Measurements from ENCODE around the gene DPEP3. TPM values are rescaled to one million over a fixed set of nuclear protein-coding genes. Genes with fewer than 3 reads are reported as not detected.

DPEP3 gene
- total RNA-seq, 1 donor from 2014 or later = 0.14 TPM

DNA sequence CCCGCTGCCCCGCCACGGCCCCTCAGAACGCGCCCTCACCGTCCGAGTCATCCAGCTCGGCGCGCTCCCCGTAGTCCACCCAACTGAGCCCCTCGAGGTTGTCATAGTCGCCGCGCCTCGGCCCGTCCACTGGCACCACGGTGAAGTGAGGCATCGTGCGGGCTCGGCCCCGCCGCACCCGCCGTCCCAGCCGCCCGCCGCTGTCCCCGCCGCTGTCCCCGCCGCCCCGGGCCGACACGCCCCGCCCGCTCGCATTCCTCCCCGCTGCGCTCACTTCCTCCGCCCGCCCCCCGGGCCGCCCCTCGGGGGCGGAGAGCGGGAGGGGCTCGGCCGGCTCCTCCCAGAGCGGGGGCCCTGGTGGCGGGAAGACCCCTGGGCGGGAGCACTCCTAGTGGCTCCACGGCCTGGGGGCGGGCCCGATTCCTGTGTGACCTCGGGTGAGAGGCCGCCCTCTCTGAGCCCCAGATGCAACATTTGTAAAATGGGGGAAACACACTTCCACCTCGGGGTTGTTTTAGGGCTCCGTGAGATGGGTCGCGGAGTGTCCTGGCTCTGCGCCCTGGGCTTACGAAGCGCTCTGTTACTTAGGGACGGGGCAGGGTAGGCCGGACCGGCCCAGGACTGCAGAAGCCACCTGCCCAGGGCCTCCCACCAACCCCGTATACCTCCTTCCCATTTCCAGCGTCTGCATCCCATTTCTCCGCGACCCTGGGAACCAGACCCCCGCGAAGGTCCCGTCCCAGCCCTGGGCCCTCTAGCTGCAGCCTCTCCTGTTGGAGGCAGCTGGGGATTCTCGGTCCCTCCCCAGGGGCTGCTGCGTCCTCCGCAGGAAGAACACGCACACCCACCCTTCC is 11.7 kb downstream of the DPEP3 start, which contains the start of gene SLC12A4:
Gene SLC12A4 (minus strand): TSS at position 238 of the 854 bp plus-strand sequence. CDS start 84 bp downstream, at position 154.
- intact Hi-C loops (cut with micrococcal nuclease) = loop anchor here (1.0 to 2.0 kb wide), 3 partner anchors 32 to 75 kb away; partner anchors contain the start of genes DDX28, DUS2, PSKH1 and PSMB10

DNA sequence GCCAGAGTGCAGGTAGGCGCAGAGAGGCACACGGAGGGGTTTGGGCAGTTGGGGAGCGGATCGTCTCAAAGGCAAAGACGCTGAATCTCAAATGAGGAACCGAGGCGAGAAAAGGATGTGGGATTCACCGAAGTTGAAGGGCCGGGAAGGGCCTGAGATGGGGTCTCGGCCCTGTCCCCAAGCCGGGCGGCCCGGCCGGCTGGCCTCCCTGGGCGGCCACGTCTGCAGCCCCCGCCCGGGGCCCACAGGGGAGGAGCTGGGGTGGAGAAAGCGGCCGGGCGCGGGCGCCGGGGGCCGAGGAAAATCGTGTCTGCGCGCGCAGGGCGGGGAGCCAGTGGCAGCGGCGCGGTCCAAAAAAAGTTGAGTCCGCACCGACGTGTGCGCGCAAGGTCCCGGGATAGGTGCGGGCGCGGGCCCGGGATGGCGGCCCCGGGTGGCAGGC is 12.3 kb downstream of the DPEP3 start:
- intact Hi-C loops (cut with micrococcal nuclease) = loop anchor here (1.0 to 2.0 kb wide), 3 partner anchors 32 to 75 kb away; partner anchors contain the start of genes DDX28, DUS2, PSKH1 and PSMB10

DNA sequence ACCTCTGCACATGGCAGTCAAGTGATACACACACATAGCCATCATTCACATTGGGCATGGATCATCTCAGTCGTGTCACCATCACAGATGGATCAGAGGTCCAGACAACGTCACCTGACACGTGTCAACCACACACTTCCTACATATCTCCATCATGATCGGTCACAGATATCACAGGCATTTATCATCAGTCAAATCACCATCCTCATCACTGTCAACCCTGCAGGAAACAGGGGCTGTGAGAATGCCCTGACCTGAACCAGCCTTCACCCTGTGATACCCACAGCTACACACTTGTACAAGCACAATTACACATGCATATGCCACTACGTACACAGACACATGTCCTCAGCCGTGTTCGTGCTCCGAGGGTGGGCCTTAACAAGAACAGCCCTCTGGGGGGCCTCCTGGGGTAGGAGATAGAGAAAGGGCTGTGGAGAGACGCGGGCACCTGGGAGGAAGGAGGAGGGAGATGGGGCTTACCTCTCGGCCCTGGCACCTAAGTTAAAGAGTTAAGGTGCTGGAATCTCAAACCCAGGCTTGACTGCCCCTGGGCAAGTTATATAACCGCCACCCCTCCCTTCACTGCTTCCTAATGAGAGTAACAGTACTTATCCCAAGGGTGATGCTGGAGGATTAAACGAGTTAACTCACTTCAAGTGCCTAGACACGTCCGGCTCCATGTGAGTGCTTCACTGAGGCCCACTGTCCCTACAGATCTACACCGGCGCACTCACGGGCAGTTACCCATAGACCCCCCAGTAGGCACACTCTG is 12.9 kb downstream of the DPEP3 start:
- intact Hi-C loops (cut with micrococcal nuclease) = no loop called here

DNA sequence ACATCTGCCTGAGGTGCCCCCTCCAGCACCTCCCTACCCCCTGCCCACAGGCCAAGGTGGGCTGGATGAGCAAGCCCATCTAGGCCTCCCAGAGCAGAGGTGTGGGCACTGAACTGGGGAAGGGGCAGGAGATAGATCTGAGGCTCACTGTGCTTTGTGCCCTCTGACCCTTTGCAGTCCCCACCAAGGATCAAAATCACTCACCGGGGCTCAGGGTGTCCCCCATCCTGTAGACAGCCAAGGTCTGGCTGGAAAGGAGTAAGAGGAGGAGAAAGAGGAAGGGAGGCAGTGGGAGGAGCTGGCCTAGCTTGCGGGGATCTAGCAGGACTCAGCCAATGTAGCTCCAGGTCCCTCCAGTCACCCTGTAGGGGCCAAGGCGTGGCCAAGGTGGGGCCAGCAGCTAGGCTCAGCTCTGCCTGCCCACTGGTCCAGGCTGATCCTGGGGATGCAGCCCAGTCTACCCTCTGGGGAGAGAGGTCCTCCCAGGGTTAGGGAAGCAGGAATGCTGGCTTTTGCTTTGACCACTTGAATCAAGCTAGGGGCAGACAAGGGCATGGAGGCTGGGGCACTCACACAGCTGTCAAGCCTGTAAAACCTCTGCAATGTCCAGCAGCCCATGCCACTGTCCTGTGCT is 13.6 kb downstream of the DPEP3 start:
- intact Hi-C loops (cut with micrococcal nuclease) = no loop called here

DNA sequence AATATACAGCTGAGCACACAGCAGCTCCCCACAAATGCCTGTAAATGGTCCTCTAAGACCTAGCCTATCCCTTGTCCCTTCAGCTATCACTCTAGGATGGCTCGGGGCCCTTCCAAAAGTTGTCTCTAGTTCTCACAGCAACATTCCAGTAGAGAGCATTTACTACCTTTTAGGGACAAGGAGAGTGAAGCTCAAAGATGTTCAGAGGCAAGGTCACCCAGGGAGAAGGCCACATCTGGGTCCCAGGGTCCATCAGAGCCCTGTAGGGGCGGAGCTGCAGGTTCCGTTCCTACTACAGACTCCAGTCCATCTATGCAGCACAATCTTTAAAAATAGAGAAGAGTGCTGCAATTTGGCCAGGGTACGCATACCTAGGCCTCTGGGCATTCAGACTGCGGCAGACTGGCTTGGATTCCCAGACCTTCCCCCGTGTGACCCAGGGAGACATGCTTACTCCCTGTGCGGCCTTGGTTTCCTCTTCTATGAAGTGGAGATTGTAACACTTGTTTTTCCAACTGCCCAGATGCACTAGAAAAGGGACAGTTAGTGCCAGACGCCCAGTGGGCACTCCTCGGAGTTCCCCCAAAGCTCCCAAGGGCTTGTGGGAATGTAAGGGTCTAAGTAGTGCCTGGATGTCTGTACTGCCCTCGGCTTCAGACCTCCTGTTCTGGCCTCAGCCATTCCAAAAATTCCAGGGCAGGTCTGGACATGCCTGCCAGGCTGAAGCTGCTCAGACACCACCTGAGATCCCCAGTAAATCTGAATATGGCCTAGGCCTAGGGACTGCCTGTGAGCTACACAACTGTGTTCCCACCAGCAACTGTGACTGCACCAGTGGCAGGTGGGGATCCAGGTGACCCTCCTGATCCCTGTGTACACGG is 14.4 kb downstream of the DPEP3 start:
- intact Hi-C loops (cut with micrococcal nuclease) = no loop called here

DNA sequence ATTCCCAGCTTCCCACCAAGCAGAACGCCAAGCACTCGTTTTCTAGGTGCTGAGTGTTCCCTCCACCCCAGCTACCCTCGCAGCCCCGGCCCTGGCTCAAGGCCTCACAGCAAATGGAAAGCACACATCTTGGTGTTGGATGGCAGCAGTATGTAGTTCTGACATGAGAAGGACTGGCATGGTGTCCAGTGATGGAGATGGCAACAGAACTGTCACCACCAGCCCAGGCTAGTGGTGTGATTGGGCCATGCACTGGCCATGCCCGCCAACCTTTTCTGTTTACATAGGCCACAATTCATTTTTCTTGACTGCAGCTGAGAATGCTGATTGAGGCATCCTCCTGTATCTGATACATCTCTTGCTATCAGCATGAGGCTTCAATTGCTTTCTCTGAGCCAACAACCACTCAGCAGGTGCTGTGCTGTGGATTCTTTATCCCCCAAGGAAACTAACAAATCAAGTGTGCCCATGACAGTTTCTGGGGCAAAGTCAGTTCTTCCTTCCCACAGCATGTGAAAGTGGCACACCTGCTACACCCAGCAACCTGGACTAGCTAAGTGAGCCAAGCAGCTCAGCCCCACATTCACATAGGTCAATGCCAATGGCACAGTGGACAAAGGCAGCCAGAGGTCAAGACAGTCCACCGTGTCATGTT is 15.7 kb downstream of the DPEP3 start:
- intact Hi-C loops (cut with micrococcal nuclease) = no loop called here

DNA sequence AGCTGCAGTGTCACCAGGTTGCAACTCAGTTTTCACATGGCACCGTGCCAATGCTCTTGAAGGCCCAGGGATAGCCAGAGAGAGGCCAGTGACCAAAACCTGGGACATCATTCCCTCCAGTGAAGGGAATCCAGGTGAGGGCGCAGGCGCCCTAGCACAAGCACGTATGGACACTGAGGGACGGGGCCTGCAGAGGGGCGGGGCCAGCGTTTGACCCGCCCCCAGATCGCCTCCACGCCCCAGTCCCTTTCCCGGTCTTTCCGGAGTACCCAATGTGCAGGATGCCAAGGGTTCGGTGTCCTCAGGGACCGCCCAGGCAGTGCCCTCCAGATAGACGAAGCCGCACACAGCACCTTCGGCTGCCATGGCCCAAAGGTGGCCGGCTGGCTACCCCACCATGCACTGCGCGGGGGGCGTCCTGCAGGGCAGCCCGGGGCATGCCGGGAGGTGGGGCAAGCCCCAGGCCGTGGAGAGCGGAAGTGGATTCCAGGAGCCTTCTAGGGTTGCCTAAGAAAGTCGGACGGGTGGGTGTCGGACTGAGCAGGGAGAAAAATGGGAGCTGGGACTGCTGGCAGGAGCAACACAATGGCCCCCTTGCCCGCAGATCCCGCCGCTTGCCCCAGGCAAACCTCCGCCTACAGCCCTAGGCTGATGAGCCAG is 16.5 kb downstream of the DPEP3 start:
- intact Hi-C loops (cut with micrococcal nuclease) = no loop called here

DNA sequence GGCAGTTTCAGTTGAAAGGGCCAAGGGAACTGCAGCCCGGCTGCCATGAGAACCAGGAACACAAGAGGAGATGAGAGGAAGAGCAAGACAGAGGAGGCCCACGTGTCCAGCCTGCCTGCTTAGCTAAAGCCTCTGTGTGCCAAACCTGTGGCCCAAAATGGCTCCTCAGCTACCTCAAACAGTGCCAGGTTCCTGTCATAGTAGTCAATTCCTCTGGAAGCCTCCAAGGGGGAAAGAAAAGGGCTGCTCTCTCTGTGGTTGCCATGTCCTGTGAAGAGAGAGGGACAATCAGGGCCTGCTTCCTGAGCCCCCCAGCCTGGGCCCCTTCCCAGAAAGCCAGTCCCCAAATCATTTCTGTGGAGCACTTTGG is 17.0 kb downstream of the DPEP3 start:
- intact Hi-C loops (cut with micrococcal nuclease) = no loop called here

DNA sequence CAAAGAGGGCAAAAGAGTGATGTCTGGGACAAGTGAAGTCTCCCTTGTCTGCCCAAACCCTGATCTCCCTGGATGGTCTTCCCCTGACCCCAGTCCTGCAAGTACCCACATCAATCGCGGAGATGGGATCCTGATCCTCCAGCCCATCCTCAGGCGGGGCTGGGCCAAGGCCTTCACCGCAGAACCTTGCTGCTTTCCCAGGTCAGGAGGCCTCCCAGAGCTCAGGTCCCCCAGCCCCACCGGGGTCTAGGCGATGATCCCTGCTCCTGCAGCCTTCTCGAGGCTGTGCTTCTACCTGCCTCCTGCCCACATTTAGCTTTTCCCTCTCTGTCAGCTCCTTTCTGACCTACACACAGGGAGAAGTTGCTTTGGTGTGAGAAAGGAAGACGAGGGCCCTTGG is 18.2 kb downstream of the DPEP3 start:
- intact Hi-C loops (cut with micrococcal nuclease) = no loop called here

DNA sequence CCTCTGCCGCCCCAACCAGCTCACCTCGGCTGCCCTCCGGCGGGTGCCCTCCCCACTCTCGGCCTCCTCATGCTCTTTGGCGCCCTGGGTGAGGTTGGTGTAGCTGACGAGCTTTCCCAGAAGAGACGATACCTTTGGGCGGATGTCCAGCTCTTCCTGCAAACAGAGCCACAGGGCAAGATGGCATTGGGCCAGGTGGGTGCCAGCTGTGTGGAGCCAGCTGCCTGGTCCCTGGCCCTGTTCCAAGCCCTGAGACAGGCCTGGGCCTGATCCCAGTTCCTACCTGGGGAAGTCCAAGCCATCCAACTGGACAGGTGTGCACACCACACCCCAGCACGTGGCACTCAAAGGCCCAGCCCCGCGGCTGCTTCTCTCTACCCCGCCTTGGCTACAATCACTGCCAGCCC is 18.7 kb downstream of the DPEP3 start:
- intact Hi-C loops (cut with micrococcal nuclease) = no loop called here

DNA sequence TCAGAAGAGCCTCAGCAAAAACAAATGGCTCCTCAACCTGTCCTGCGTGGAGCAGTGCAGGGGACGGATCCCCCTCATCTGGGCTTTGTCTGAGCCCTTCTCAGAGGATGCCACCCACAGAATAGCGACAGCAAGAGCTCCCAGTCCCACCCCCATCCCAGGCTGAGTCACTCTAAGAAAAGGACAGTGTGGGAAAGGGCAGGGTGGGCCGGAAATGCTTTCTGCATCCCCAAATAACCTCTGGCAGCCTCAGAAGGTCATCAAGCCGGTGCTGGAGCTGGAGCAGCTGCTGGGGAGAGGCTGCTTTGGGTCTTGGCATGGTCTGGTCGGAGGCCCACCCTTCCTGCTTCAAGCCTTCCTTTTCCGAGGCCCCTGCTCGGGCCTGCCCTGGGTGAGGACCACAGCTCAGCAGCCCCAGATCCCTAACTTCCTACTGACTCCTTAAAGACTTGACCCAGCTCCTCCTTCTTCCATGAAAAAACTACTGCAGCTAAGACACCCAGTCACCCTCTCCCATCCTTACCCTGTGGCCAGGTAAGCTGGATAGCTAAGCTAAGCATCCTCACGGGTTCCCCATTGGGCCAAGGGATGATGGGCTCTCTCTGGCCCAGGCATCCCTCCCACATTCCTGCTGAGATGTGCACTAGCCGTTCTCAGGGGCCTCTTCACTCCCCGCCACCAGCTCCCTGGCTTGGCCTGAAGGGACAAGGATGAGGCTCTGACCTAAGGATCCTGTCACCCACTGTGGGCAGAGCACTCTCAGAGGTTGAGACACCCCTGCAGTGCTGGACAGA is 20.6 kb downstream of the DPEP3 start:
- intact Hi-C loops (cut with micrococcal nuclease) = no loop called here

DNA sequence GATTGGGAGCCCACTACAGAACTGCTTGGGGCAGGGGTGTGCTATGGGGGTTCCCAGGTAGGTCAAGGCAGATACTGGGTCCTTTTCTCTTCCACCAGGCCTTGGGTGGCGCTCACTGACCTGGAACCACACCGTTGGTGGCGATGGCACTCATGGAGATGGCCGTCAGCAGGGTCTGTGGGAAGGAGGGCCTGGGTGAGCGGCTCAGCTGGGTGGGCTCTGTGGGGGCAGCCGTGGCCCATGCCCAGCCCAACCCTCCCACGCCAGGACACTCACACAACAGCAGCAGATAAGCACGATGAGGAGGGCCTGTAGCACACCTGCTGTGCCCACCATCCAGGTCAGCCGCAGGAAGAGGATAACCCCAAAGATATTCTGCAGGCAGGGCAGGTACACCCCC is 22.7 kb downstream of the DPEP3 start:
- intact Hi-C loops (cut with micrococcal nuclease) = no loop called here

DNA sequence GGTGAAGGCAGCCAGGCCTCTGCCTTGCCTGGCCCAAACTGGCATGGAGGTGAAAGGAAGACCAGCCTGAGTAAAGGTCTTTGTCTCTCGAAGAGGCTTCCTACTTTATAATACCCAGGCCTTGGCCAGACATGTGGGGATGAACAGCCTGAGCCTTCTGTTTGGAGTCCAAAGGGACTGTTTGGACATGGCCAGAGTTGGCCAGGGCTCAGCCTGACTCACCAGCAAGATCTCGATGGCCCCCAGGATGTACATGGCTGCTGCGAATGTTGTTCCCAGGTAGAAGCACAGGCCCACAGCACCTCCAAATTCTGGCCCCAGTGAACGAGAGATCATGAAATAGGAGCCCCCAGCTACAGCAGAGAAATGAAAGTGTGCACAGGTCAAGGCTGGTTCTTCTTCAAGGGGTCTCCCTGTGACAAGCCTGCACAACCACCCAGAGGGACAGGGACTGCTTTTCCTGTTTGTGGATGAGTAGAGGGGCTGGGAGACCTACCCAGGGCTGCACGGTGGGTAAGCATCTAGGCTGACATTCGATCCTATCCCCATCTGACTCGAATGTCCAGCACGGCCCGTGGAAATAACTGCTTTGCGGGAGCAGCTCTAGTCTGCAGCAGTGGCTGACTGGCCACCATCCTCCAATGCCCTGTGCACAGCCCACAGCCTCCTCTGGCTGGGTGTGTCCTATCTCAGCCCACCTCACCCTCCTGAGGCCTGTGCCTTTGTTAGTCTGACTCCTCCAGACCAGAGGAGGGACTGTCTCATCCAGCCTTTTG is 25.7 kb downstream of the DPEP3 start:
- intact Hi-C loops (cut with micrococcal nuclease) = no loop called here

DNA sequence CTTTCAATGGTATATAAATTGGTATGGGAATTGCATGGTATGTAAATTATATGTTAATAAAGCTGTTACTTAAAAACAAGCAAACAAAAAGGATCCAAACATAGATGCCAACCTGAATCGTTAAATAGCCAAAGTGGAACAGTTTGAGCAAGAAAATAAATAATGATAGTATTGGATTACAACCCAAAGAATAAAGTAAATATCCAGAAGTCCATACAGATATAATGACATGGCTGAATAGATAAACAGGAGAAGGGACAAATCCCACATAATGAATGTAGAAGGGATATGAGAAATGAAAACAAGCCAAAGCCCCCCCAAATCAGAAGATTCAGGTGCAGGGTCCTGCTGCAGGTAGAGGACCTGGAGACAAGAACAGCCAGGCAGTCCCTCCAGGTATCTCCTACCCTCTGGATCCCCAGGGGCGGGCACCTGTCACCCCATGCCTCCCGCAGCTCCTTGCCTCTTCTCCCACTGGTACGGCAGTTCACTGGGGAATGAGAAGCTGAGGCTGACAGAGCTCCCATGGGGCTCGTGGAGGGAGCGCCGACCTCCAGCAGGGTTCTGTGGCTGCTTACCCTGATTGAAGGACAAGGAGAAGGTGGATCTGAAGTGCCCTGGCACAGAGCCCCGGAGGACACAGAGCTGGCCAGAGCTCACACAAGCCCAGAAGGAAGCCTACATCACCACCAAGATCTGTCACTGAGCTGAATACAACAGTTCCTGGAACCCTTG is 26.5 kb downstream of the DPEP3 start:
- intact Hi-C loops (cut with micrococcal nuclease) = no loop called here

DNA sequence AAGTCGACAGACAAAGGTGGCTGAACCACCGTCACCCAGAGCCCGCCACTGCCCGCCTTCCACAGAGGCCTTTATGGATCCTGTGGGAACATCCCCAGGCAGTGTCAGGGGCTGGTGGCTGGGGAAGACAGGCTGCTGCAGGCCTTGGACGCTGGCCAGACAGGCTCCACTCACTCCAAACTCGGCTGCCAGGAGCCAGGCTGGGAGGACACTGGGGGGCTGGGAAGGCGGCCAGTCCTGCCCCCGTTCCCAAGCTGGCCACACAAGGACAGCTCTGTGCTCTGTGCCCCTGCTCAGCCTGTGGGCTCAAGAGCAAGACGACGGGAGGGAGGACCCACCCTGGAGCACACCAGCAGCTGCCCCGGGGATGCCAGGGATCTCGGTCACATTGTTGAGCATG is 28.8 kb downstream of the DPEP3 start:
- intact Hi-C loops (cut with micrococcal nuclease) = no loop called here

DNA sequence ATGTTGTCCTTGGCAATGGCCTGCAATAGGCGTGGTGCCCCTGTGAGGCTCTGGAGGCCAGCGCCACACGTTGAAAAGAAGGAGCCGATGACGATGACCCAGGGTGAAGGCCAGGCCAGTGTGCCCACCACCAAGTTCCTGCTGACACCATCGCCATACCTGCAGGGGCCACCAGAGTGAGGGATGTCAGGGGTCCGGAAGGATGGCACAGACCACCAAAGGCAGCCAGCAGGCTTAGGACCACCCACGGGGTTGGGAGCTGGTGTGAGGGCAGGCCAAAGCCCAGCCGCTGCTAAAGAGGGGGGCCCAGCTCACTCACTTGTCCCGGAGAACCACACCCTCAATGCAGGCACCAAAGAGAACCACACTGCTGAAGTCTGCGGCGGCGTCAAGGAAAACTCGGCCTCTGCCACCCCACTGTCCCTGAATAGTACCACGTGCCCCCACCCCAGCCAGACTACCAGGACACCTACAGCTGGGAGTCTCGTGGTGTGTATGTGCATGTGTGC is 29.9 kb downstream of the DPEP3 start:
- intact Hi-C loops (cut with micrococcal nuclease) = no loop called here

DNA sequence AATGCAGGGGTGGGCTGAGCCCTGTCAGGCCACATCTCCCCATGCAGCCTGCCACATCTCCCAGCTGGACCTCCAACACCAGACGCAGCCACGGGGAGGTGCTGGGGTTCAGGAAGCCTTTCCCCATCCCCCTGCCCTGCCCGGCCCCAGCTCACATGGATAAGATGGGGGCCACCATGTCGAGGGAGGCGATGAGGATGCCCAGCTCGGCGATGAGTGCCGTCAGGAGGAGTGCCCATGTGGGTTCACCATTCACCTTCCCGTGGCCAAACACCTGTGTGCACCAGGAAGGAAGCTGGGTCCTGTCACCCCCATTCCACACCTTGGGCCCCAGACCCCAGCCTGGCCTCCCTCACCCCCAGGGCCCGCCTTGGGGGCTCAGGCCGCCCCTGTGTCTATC is 30.7 kb downstream of the DPEP3 start:
- intact Hi-C loops (cut with micrococcal nuclease) = no loop called here
